Lung (tissue), 12 donors: ENCODE data around the gene CRX. TPM values are rescaled to one million over a fixed set of nuclear protein-coding genes. Genes with fewer than 3 reads are reported as not detected.
A peak's percentile ranks its signal among the peaks of the same experiment; 100 is the strongest.

ENCODE experiments used
- ATAC-seq: fragments of 200-7000 bp; cut with Tn5 transposase; one replicate; pipeline ENCODE4 v1.9.1; 2020; ENCODE audit warnings: moderate number of reproducible peaks; ENCODE audit not compliant: insufficient read depth, low FRiP score
- DNase-seq, 3 donors: peaks; one replicate each; pipeline ENCODE4 v3.0.0-alpha.2; 2013 to 2017
- H3K27ac ChIP-seq, 2 donors: one replicate each; pipeline ENCODE4 v1.5.1; 2013; ENCODE audit warnings: mild to moderate bottlenecking in 2 of 2, moderate library complexity in 2 of 2, control low read depth in 1 of 2, inconsistent platforms in 1 of 2, low read depth in 1 of 2, low read length in 1 of 2
- H3K27me3 ChIP-seq, 3 donors: one replicate each; pipeline ENCODE4 v1.5.1; 2013; ENCODE audit warnings: low read length in 2 of 3; ENCODE audit not compliant: control insufficient read depth in 3 of 3, insufficient read depth in 3 of 3
- H3K36me3 ChIP-seq, 4 donors: one replicate each; pipeline ENCODE4 v1.5.1; 2013; ENCODE audit warnings: low read length in 4 of 4, mild to moderate bottlenecking in 1 of 4, moderate library complexity in 1 of 4; ENCODE audit not compliant: control insufficient read depth in 4 of 4, insufficient read depth in 4 of 4
- H3K4me1 ChIP-seq, 5 donors: one replicate each; pipeline ENCODE4 v1.5.1; 2013; ENCODE audit warnings: low read length in 5 of 5, mild to moderate bottlenecking in 2 of 5, moderate library complexity in 1 of 5; ENCODE audit not compliant: control insufficient read depth in 5 of 5, insufficient read depth in 5 of 5
- H3K4me3 ChIP-seq: one replicate; pipeline ENCODE4 v1.5.1; 2013; ENCODE audit warnings: mild to moderate bottlenecking, control low read depth, moderate library complexity
- H3K9ac ChIP-seq, 2 donors: one replicate each; pipeline ENCODE4 v1.5.1; 2013; ENCODE audit warnings: low read length in 2 of 2, control low read depth in 1 of 2; ENCODE audit not compliant: insufficient read depth in 1 of 2
- H3K9me3 ChIP-seq, 4 donors: one replicate each; pipeline ENCODE4 v1.5.1; 2013; ENCODE audit warnings: low read length in 3 of 4, mild to moderate bottlenecking in 1 of 4, moderate library complexity in 1 of 4; ENCODE audit not compliant: control insufficient read depth in 4 of 4, insufficient read depth in 3 of 4
- CTCF ChIP-seq: IDR thresholded peaks from 2 replicates; pipeline ENCODE4 v1.5.1; 2012; ENCODE audit warnings: mild to moderate bottlenecking; ENCODE audit errors: control extremely low read depth, extremely low read depth
- WGBS, 2 donors: extraction: QIAGEN DNeasy Blood & Tissue Kit; methylation state at CpG; one replicate each; pipeline ENCODE4 v1.1.7; 2013; 5-methylcytosine and 5-hydroxymethylcytosine counted together
- polyA plus RNA-seq, 2 donors: library from polyadenylated mRNA; stranded (reverse); fragments of 200-250 nt; gene quantifications; one replicate each; pipeline ENCODE4 v1.2.1, GENCODE V29; 2013
- total RNA-seq, 2 donors: library from RNA; depleted of rRNA in 1 of 2; stranded (reverse); fragments of >200 nt in 1 of 2; gene quantifications; one replicate each; pipeline ENCODE4 v1.2.1, GENCODE V29; 2014 to 2021
- donor health status: control.
- donor health status: control.
- donor health status: Bipolar disorder and iron deficiency.
- donor health status: healthy.
- donor health status: DM: yes; HTN: yes; CAD: no.

The CRX gene
- total and polyA plus RNA-seq, 4 donors = 0.02 TPM; not detected in 3

GRCh38 chr19:47842941-47843340 is 21.2 kb downstream of the CRX start:
- no peak for TF ChIP-seq CTCF
- Histone ChIP-seq H3K9ac (no peak overlapping the region), H3K9me3 (peaks cover 0 to 3% (median 0%) of the 10 kb centered on the region in 4 donors), H3K4me3 (no peak overlapping the region), H3K27me3 (peaks cover 0 to 4% (median 2%) of the 10 kb centered on the region in 3 donors), H3K36me3 (no peaks in the 10 kb centered on the region), H3K27ac (no peak overlapping the region), H3K4me1 (no peaks in the 10 kb centered on the region)
- ATAC-seq (no peak), DNase-seq (no peak)
- WGBS, 2 donors = 42 to 70% methylated on average over 5 of the region's 5 CpGs

DNA sequence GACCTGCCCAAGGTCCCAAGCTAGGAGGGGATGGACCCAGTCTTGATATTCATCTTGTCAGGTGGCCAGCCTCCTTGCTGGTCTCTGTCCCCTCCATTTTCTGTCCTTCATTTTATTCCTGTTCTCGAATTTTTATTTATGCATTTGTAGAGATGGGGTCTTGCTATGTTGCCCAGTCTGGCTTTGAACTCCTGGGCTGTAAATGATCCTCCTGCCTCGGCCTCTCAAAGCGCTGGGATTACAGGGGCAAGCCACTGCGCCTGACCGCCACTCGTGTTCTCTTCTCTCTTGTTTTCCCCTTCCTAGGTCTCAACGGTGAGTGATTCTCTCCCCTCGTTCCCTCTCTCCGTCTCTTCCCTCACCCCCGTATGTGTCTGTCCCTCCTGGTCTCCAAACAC is 26.7 kb downstream of the CRX start:
- H3K4me1 ChIP-seq = no peaks in the 10 kb centered on the region
- H3K4me3 ChIP-seq = no peak overlapping the region
- H3K27me3 ChIP-seq = peaks cover 3 to 28% (median 19%) of the 10 kb centered on the region in 3 donors
- DNase-seq (no peak), ATAC-seq (no peak)
- H3K9me3 ChIP-seq = no peaks in the 10 kb centered on the region
- H3K27ac ChIP-seq = no peak overlapping the region
- H3K9ac ChIP-seq = peak overlapping the region in 1 of 2 donors; percentile 11
- 53 to 67% methylated on average over 10 of the region's 10 CpGs for WGBS, 2 donors
- H3K36me3 ChIP-seq = no peaks in the 10 kb centered on the region
- no peak for TF ChIP-seq CTCF

GRCh38 chr19:47848823-47849473 is 27.2 kb downstream of the CRX start:
- no peak for TF ChIP-seq CTCF
- no peaks in the 10 kb centered on the region for H3K9me3 ChIP-seq
- no peaks in the 10 kb centered on the region for H3K36me3 ChIP-seq
- ATAC-seq (no peak), DNase-seq (no peak)
- no peak overlapping the region for H3K4me3 ChIP-seq
- peaks cover 3 to 28% (median 19%) of the 10 kb centered on the region in 3 donors for H3K27me3 ChIP-seq
- no peaks in the 10 kb centered on the region for H3K4me1 ChIP-seq
- H3K9ac ChIP-seq = peak overlapping the region in 1 of 2 donors; percentile 11
- no peak overlapping the region for H3K27ac ChIP-seq
- 3 to 6% methylated on average over 22 of the region's 22 CpGs for WGBS, 2 donors

DNA sequence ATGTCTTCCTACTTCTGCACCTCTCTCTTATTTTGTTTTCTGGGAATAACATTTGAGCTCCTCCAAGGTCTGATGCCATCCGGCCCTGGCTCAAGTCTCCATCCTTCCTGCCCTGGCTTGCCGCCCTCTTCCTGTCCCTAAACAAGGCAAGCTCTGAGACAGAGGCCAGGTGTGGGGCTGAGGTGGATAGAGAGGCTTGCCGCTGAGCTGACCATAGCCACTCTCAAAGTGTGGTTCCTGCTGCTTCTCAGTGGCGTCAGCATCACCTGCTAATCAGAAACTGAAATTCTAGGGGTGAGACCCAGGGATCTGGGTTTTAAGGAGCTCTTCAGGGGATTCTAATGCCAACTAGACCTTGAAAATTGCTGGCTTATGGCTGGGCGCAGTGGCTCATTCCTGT is 31.3 kb downstream of the CRX start:
- Histone ChIP-seq H3K9me3 (no peaks in the 10 kb centered on the region), H3K4me1 (no peaks in the 10 kb centered on the region), H3K9ac (no peak overlapping the region), H3K27me3 (peaks cover 3 to 29% (median 18%) of the 10 kb centered on the region in 3 donors), H3K36me3 (no peaks in the 10 kb centered on the region), H3K4me3 (no peak overlapping the region), H3K27ac (no peak overlapping the region)
- 69 to 71% methylated on average over 5 of the region's 5 CpGs for WGBS, 2 donors
- DNase-seq (no peak), ATAC-seq (no peak)
- no peak for TF ChIP-seq CTCF
